ENCODE results near the gene STK16. TPM values are rescaled to one million over a fixed set of nuclear protein-coding genes. Genes with fewer than 3 reads are reported as not detected.

Gene STK16
- total and polyA plus RNA-seq, 2 of the 4 experiments (the other 2 are of a cell fraction) = 44.4 to 50.1 TPM

DNA sequence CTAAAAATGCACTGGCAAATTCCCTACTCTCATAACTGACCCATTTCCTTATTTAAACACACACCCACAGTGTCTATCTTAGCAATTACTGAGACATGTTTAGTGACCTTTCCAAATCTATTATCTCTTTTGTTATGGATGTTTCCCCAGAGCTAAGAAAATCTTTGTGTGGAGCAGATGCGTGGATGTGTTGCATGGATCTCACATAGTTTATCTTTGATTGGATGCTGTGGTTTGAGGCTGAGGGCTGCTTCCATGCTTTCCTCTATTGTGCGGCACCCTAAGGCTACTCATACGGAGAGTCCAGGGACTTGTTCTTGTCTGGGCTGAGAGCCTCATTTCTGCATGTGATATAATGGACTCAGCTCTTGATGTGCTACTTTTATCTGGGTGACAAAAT is 10.9 kb upstream of the STK16 start:
- no peak overlapping the region for H2AK5ac ChIP-seq (ENCODE audit: low read depth, low read length)
- CTCF ChIA-PET = interaction anchor here (0.8 kb wide), 1 partner anchor 11 kb away, joined by 3 read pairs; the partner anchor contains the start of genes GLB1L and STK16
- intact Hi-C loops (cut with micrococcal nuclease) = no loop called here

More for the DNA sequence above, 10.9 kb upstream of the STK16 start:
- Histone ChIP-seq H3K79me1 (ENCODE audit: low read depth in 1 of 2, low read length in 2 of 2) (peaks cover 23 to 29% of the 10 kb centered on the region in 2 experiments), H3K9me3 (ENCODE audit: control insufficient read depth, insufficient read depth, low read length) (no peaks in the 10 kb centered on the region), H3K9me1 (ENCODE audit: insufficient read depth, low read length) (no peaks in the 10 kb centered on the region), H3K56ac (ENCODE audit: extremely low read depth, insufficient read depth, low read length) (no peak overlapping the region), H3K18ac (ENCODE audit: low read depth, low read length) (no peak overlapping the region), H3K4me3 (ENCODE audit: insufficient read depth, low read depth, low read length) (no peak overlapping the region), H4K91ac (ENCODE audit: insufficient read depth, low read depth, low read length) (no peak overlapping the region), H4K20me1 (ENCODE audit: insufficient read depth, low read length) (no peaks in the 10 kb centered on the region), H4K8ac (ENCODE audit: low read depth in 2 of 2, low read length in 2 of 2) (no peak overlapping the region), H2BK5ac (ENCODE audit: low read depth, low read length, poor library complexity, severe bottlenecking) (no peak overlapping the region), H3K4ac (ENCODE audit: low read depth, low read length) (no peak overlapping the region), H3K4me2 (ENCODE audit: low read depth, low read length) (no peak overlapping the region), H3K27ac (ENCODE audit: insufficient read depth, low read length) (no peak overlapping the region), H3K27me3 (ENCODE audit: control insufficient read depth, insufficient read depth, low read length) (no peaks in the 10 kb centered on the region), H2AK9ac (replicated peaks; ENCODE audit: low read depth, low read length, poor library complexity) (no peak overlapping the region), H2BK20ac (ENCODE audit: low read depth, low read length) (no peak overlapping the region), H3K23ac (ENCODE audit: low read depth, low read length) (no peak overlapping the region), H3K4me1 (ENCODE audit: control insufficient read depth, insufficient read depth, low read length) (no peaks in the 10 kb centered on the region), H3K14ac (replicated peaks; ENCODE audit: low read depth, low read length) (no peak overlapping the region), H3K9ac (ENCODE audit: low read depth, low read length) (no peak overlapping the region), H2BK15ac (ENCODE audit: low read depth, low read length) (no peak overlapping the region), H2BK120ac (ENCODE audit: low read depth, low read length) (no peak overlapping the region), H2AFZ (replicated peaks; ENCODE audit: low read length, poor library complexity) (no peak overlapping the region), H4K5ac (ENCODE audit: low read depth, low read length) (no peak overlapping the region), H3K36me3 (ENCODE audit: control insufficient read depth, insufficient read depth, low read length) (peaks cover 52% of the 10 kb centered on the region)
- WGBS, 2 experiments (ENCODE audit: extremely low coverage in 2 of 2, insufficient read length in 1 of 2) = no CpG with 5 or more reads among the region's 3 CpGs
- ATAC-seq (ENCODE audit: low read depth) = no peak
- POLR2A ChIA-PET (ENCODE audit: unreplicated experiment) = no interaction called here
- dilution Hi-C loops (cut with HindIII; ENCODE audit: low sequenced_read_pairs, unreplicated experiment) (no loop called here), in situ Hi-C loops (cut with MboI; ENCODE audit: low sequenced_read_pairs) (no loop called here)
- DNase-seq = no peak
- no TSS peak for BruUV-seq (replicated peaks)
- TF ChIP-seq, protein P1, sequence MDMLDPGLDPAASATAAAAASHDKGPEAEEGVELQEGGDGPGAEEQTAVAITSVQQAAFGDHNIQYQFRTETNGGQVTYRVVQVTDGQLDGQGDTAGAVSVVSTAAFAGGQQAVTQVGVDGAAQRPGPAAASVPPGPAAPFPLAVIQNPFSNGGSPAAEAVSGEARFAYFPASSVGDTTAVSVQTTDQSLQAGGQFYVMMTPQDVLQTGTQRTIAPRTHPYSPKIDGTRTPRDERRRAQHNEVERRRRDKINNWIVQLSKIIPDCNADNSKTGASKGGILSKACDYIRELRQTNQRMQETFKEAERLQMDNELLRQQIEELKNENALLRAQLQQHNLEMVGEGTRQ (IDR thresholded peaks at IDR 0.05; ENCODE audit: low read depth, low read length) = no peak
- TF ChIP-seq RFX5 (IDR thresholded peaks at IDR 0.05; ENCODE audit: low read depth, low read length) (no peak), RAD21 (IDR thresholded peaks at IDR 0.05; ENCODE audit: low read length) (no peak), SMC3 (IDR thresholded peaks at IDR 0.05; ENCODE audit: low read depth, low read length) (no peak), CEBPB (IDR thresholded peaks at IDR 0.05; ENCODE audit: low read depth, low read length) (no peak), CHD1 (IDR thresholded peaks at IDR 0.05; ENCODE audit: low read depth, low read length) (no peak), POLR2A (IDR thresholded peaks at IDR 0.05; ENCODE audit: low read depth, low read length) (no peak), RCOR1 (IDR thresholded peaks at IDR 0.05; ENCODE audit: insufficient replicate concordance, low read length) (no peak), MAZ (IDR thresholded peaks at IDR 0.05; ENCODE audit: borderline replicate concordance, low read depth, low read length) (no peak)
- TF ChIP-seq, protein P2, sequence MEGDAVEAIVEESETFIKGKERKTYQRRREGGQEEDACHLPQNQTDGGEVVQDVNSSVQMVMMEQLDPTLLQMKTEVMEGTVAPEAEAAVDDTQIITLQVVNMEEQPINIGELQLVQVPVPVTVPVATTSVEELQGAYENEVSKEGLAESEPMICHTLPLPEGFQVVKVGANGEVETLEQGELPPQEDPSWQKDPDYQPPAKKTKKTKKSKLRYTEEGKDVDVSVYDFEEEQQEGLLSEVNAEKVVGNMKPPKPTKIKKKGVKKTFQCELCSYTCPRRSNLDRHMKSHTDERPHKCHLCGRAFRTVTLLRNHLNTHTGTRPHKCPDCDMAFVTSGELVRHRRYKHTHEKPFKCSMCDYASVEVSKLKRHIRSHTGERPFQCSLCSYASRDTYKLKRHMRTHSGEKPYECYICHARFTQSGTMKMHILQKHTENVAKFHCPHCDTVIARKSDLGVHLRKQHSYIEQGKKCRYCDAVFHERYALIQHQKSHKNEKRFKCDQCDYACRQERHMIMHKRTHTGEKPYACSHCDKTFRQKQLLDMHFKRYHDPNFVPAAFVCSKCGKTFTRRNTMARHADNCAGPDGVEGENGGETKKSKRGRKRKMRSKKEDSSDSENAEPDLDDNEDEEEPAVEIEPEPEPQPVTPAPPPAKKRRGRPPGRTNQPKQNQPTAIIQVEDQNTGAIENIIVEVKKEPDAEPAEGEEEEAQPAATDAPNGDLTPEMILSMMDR (conservative IDR thresholded peaks at IDR 0.05; ENCODE audit: low read depth, low read length) = no peak

Measured in IMR-90 (cell line).